Cardiac fibroblast (primary cell): ENCODE data around the gene TTN.

Experiments
- DNase-seq, 2 donors: peaks; one replicate each; pipeline versions ENCODE4 v3.0.0 to v3.0.0-alpha.2; 2010; ENCODE audit warnings: low read depth in 2 of 2
- H3K4me3 ChIP-seq, 2 donors: replicated peaks in 1 of 2; 1 replicate in 1 of 2; 2 replicates in 1 of 2; pipeline ENCODE4 v1.5.1; 2011; ENCODE audit warnings: low read depth in 2 of 2, low read length in 2 of 2, mild to moderate bottlenecking in 2 of 2, moderate library complexity in 1 of 2
- TF ChIP-seq, protein P1 (sequence below): IDR thresholded peaks from one replicate; pipeline ENCODE4 v1.5.1; 2011; ENCODE audit warnings: low read depth, mild to moderate bottlenecking, low read length, inconsistent platforms

Gene TTN

DNA sequence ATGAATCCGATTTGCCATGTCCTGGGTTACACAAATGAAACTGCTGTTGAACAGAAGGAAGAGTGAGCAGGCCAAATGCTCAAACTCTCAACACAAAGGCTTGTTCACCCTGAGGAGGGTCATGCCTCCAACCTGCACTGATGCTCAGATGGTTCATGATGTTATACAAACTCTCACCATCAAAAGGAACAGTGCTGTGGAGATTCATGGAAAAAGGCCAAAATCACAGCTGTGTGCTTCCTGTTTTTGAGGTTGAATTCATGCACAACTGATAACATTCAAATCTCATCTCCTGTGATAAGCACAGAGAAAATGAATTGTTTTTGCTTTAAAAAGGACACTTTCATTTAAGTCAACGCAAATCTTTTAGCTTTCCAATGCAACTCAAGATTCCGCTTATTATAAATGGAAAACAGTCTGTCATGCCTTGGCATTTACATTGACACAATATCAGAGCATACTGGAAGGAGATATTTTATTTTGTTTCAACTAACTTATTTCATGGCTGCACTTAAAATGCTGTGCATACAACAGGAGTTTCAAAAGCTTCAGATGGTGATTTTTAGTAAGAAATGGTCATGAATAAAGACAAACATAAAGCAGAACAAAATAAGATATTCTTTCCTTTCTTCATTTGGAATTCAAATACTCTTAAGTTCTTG is 22.2 kb upstream of the TTN start:
- no peak overlapping the region for H3K4me3 ChIP-seq
- peak in 1 of 2 donors; percentile 61 for DNase-seq
- TF ChIP-seq, protein P1, sequence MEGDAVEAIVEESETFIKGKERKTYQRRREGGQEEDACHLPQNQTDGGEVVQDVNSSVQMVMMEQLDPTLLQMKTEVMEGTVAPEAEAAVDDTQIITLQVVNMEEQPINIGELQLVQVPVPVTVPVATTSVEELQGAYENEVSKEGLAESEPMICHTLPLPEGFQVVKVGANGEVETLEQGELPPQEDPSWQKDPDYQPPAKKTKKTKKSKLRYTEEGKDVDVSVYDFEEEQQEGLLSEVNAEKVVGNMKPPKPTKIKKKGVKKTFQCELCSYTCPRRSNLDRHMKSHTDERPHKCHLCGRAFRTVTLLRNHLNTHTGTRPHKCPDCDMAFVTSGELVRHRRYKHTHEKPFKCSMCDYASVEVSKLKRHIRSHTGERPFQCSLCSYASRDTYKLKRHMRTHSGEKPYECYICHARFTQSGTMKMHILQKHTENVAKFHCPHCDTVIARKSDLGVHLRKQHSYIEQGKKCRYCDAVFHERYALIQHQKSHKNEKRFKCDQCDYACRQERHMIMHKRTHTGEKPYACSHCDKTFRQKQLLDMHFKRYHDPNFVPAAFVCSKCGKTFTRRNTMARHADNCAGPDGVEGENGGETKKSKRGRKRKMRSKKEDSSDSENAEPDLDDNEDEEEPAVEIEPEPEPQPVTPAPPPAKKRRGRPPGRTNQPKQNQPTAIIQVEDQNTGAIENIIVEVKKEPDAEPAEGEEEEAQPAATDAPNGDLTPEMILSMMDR, result no peak

DNA sequence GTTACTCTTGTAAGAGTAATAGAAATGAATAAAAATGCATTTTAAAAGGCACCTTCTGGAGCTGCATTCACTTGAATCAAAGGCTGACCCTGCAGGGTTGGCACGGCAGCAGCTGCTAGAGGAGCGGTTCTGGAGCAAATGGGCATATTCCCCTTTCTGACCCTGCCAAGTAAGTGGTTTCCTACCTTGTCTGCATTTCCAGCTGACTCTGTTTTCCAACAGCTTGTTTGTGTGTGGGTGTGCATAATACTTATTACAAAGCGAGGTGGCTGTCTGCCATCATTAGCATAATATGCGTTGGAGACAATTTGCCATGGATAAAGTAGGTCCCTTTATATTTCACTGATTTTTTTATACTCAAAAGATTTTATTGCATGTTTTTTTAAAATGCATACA is 21.3 kb upstream of the TTN start:
- no peak for DNase-seq
- H3K4me3 ChIP-seq, result no peak overlapping the region
- TF ChIP-seq, protein P1, result no peak

DNA sequence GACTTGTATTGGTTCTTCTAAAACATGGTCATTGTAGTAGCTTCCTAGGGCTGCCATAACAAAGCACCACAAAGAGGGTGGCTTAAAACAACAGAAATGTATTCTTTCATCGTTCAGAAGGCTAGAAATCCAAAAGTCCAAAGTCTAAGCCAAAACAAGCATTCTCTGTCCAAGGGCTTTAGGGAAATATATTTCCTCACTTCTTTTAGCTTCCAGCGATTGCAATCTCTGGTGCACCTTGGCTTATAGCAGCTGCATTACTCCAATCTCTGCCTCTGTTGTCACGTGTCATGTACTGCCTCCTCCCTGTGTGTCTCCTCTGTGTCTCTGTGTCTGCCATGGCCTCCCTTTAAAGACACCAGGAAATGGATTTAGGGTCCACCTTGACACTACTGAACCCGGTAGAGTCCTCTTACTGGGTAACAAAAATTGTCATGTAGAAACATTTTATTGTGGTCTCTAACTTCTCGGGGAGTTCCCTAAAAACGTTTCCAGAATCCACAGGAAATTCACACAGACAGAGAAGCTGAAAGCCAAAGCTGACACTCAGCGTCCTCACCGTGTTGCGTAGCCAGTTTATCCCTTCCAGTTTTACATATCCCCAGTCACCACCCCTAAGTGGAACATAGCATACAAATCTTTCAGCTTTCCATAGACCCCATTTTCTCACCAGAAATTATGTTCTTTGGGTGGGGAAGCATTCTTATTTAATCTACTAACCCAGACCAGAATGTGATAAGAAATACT is 20.7 kb upstream of the TTN start:
- H3K4me3 ChIP-seq, result no peak overlapping the region
- TF ChIP-seq, protein P1, result no peak
- DNase-seq, result no peak

DNA sequence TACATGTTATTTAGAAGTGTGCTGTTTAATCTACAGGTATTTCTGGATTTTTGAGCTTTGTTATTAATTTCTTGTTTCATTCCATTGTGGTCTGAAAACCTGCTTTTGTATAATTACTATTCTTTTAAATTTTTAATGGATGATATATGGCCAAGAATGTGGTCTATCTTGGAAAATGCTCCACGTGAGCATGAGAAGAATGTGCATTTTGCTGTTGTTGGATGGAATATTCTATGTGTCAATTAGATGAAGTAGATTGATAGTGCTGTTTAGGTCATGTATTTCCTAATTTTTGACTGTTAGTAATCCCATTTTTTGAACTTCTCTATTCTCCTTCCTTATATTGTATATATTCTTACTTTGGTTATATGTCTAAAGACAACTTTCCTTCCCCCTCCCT is 19.9 kb upstream of the TTN start:
- H3K4me3 ChIP-seq, result no peak overlapping the region
- TF ChIP-seq, protein P1, result no peak
- DNase-seq, result no peak

DNA sequence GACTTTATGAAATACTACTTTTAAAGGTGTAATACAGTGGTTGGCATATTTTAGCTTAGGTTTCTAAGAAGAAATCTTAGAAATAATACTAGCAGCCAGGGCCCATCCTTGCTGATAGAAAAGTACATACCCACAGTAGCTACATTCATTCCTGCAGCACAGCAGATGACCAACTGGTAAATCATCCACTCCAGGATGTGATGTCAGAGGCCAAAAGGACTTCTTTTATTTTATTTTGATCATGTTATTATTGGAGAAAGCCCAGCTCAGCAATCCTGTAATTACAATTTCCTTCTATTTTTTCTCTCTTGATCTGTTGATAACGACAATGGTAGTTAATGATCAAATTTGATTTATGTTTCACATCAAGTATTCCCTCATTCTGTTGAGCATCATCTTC is 18.0 kb upstream of the TTN start:
- peak; percentile 43 to 88 for DNase-seq
- H3K4me3 ChIP-seq, result no peak overlapping the region
- TF ChIP-seq, protein P1, result no peak

DNA sequence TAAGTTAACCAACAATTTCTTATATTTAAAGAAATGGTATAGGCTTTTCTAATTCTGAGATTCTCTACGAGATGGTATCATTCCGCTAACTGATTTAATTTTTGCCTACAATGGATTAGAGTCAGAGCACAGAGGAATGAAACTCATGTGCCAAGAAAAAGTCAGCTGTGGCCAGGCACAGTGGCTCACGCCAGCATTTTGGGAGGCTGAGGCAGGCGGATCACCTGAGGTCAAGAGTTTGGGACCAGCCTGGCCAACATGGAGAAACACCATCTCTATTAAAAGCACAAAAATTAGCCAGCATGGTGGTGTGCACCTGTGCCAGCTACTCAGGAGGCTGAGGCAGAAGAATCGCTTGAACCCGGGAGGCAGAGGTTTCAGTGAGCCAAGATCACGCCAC is 17.0 kb upstream of the TTN start:
- no peak overlapping the region for H3K4me3 ChIP-seq
- TF ChIP-seq, protein P1, result no peak
- no peak for DNase-seq
